Coronary artery (tissue), 2 donors: ENCODE data around the gene PRM1.

Experiments
- DNase-seq: peaks from one replicate; pipeline ENCODE4 v3.0.0-alpha.2; 2017; ENCODE audit warnings: low spot score
- H3K27ac ChIP-seq, 2 donors: fragments of 200-600 bp; sonication (generic); one replicate each; pipeline ENCODE4 v1.5.1; 2016 to 2019
- H3K4me3 ChIP-seq: fragments of 200-600 bp; sonication (generic); 2 replicates; pipeline ENCODE4 v1.5.1; 2016; ENCODE audit warnings: mild to moderate bottlenecking, moderate library complexity
- CTCF ChIP-seq: fragments of 200-600 bp; sonication (generic); IDR thresholded peaks from one replicate; pipeline ENCODE4 v1.5.1; 2019; ENCODE audit warnings: antibody characterized with exemption

PRM1 gene

GRCh38 chr16:11250091-11250785 lies 30.9 kb downstream of the PRM1 start:
- DNase-seq = no peak
- TF ChIP-seq CTCF = no peak
- Histone ChIP-seq H3K27ac (no peak overlapping the region), H3K4me3 (no peak overlapping the region)

- no peak overlapping the region for H3K27ac ChIP-seq
- H3K4me3 ChIP-seq = no peak overlapping the region
- no peak for TF ChIP-seq CTCF
- no peak for DNase-seq
Observed at GRCh38 chr16:11249233-11250061, 31.7 kb downstream of the PRM1 start.

- no peak for TF ChIP-seq CTCF
- Histone ChIP-seq H3K4me3 (no peak overlapping the region), H3K27ac (no peak overlapping the region)
- no peak for DNase-seq
Observed at GRCh38 chr16:11248133-11248532, 33.0 kb downstream of the PRM1 start.

GRCh38 chr16:11245988-11246387 lies 35.1 kb downstream of the PRM1 start:
- Histone ChIP-seq H3K4me3 (no peak overlapping the region), H3K27ac (no peak overlapping the region)
- DNase-seq = no peak
- TF ChIP-seq CTCF = no peak

GRCh38 chr16:11245222-11245737 lies 35.9 kb downstream of the PRM1 start:
- TF ChIP-seq CTCF = no peak
- H3K27ac ChIP-seq = no peak overlapping the region
- DNase-seq = no peak
- H3K4me3 ChIP-seq = no peak overlapping the region

GRCh38 chr16:11242658-11243057 lies 38.5 kb downstream of the PRM1 start:
- Histone ChIP-seq H3K27ac (no peak overlapping the region), H3K4me3 (no peak overlapping the region)
- DNase-seq = no peak
- TF ChIP-seq CTCF = no peak
